ENCODE data around the gene ANAPC7.

ANAPC7 gene

DNA sequence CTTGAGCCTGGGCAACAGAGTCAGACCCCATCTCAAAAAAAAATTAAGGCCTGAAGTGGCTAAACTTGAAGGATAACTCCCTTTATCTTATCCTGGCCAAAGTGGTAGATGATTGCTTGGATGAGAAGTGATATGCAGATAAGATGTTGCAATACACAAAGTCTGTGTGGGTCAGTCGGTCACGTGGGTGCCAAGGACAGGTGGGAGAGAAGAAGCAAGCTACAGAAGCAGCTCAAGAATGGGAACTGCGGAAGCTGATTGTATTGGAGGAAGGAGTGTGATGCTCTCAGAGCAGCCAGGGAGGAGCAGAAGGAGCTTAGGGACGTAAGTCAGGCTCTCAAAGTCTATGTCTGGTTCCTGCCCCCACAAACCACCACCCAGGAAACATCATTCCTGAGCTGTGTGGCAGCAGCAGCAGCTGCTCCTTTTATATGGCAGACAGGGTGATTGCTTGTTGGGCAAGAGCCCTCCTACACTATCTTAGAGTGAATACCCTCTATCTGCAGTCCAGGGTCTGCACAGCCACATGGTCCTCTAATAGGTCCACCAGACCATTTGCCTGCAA, 67.9 kb downstream of the ANAPC7 start:
- Histone ChIP-seq H3K4me3 (ENCODE audit: low read length, poor library complexity, severe bottlenecking) (no peak overlapping the region), H3F3A (ENCODE audit: low read depth) (no peaks in the 10 kb centered on the region), H3K9ac (ENCODE audit: low read depth, low read length, poor library complexity, severe bottlenecking) (no peak overlapping the region), H3K27me3 (ENCODE audit: insufficient read depth, low read length, poor library complexity, severe bottlenecking) (no peaks in the 10 kb centered on the region), H2AFZ (ENCODE audit: low read length) (no peak overlapping the region), H3K79me2 (ENCODE audit: insufficient read depth, low read length) (peaks cover 18% of the 10 kb centered on the region), H4K20me1 (ENCODE audit: insufficient read depth, low read length, poor library complexity, severe bottlenecking) (peaks cover 22% of the 10 kb centered on the region), H3K36me3 (ENCODE audit: insufficient read depth, low read length) (peaks cover 96% of the 10 kb centered on the region), H3K4me1 (ENCODE audit: insufficient read depth, low read length, poor library complexity, severe bottlenecking) (no peaks in the 10 kb centered on the region), H3K4me2 (ENCODE audit: low read depth, low read length, poor library complexity, severe bottlenecking) (no peak overlapping the region), H3K9me2 (replicated peaks; ENCODE audit: low read depth, low read length) (no peaks in the 10 kb centered on the region), H3K9me3 (ENCODE audit: insufficient read depth, low read depth, low read length) (no peaks in the 10 kb centered on the region)
- TF ChIP-seq, protein P1, sequence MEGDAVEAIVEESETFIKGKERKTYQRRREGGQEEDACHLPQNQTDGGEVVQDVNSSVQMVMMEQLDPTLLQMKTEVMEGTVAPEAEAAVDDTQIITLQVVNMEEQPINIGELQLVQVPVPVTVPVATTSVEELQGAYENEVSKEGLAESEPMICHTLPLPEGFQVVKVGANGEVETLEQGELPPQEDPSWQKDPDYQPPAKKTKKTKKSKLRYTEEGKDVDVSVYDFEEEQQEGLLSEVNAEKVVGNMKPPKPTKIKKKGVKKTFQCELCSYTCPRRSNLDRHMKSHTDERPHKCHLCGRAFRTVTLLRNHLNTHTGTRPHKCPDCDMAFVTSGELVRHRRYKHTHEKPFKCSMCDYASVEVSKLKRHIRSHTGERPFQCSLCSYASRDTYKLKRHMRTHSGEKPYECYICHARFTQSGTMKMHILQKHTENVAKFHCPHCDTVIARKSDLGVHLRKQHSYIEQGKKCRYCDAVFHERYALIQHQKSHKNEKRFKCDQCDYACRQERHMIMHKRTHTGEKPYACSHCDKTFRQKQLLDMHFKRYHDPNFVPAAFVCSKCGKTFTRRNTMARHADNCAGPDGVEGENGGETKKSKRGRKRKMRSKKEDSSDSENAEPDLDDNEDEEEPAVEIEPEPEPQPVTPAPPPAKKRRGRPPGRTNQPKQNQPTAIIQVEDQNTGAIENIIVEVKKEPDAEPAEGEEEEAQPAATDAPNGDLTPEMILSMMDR (conservative IDR thresholded peaks at IDR 0.05; ENCODE audit: low read length), result no peak
- TF ChIP-seq EZH2phosphoT487 (IDR thresholded peaks at IDR 0.05; ENCODE audit: borderline replicate concordance), result no peak

DNA sequence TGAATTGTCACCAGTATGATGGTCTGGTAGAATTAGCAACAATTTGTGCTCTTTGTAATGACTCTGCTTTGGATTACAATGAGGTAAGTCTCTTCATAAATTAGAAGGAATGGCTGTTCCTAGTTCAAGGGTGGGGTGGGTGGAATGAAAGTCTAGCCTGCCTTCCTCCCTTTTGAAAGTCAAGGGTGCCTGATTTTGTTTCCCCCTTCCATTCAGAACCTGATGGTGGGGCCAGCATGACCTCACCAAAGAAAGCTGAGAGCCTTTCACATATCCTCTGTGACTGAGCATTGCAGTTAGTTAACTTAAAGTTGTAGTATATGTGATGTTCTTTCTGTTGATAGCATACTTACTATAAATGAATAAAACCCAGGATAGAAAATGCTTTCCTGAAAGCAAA, 70.3 kb downstream of the ANAPC7 start:
- H3K9me2 ChIP-seq (replicated peaks; ENCODE audit: low read depth, low read length), result no peaks in the 10 kb centered on the region
- H4K20me1 ChIP-seq (ENCODE audit: insufficient read depth, low read length, poor library complexity, severe bottlenecking), result peaks cover 37% of the 10 kb centered on the region
- no peaks in the 10 kb centered on the region for H3K4me1 ChIP-seq (ENCODE audit: insufficient read depth, low read length, poor library complexity, severe bottlenecking)
- H3F3A ChIP-seq (ENCODE audit: low read depth), result no peaks in the 10 kb centered on the region
- H3K4me2 ChIP-seq (ENCODE audit: low read depth, low read length, poor library complexity, severe bottlenecking), result no peak overlapping the region
- peaks cover 98% of the 10 kb centered on the region for H3K36me3 ChIP-seq (ENCODE audit: insufficient read depth, low read length)
- no peaks in the 10 kb centered on the region for H3K9me3 ChIP-seq (ENCODE audit: insufficient read depth, low read depth, low read length)
- H3K9ac ChIP-seq (ENCODE audit: low read depth, low read length, poor library complexity, severe bottlenecking), result no peak overlapping the region
- peaks cover 38% of the 10 kb centered on the region for H3K79me2 ChIP-seq (ENCODE audit: insufficient read depth, low read length)
- H3K27me3 ChIP-seq (ENCODE audit: insufficient read depth, low read length, poor library complexity, severe bottlenecking), result no peaks in the 10 kb centered on the region
- TF ChIP-seq, protein P1 (conservative IDR thresholded peaks at IDR 0.05; ENCODE audit: low read length), result no peak
- TF ChIP-seq EZH2phosphoT487 (IDR thresholded peaks at IDR 0.05; ENCODE audit: borderline replicate concordance), result no peak
- no peak overlapping the region for H3K4me3 ChIP-seq (ENCODE audit: low read length, poor library complexity, severe bottlenecking)
- no peak overlapping the region for H2AFZ ChIP-seq (ENCODE audit: low read length)

DNA sequence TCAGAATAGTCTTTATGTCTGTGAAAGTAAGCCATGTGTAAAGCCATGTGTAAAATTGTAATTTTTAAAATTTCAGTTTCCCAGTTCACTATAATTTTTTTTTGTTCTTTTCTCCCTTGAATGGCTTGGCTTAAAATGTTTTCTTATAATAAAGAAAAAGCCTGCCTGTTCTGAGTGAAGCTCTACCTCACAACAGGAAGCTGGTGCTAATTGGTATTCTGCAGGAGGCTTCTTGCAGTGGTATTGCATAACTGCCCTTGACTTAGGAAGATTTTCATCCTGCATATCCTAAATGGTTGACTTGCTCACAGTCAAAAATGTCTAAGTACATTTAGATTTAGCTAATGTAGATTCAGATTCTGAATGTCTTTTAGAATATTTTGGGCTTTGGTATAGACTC, 73.0 kb downstream of the ANAPC7 start:
- Histone ChIP-seq H2AFZ (ENCODE audit: low read length) (no peak overlapping the region), H3K9ac (ENCODE audit: low read depth, low read length, poor library complexity, severe bottlenecking) (no peak overlapping the region), H3K36me3 (ENCODE audit: insufficient read depth, low read length) (peaks cover 97% of the 10 kb centered on the region), H3K9me3 (ENCODE audit: insufficient read depth, low read depth, low read length) (no peaks in the 10 kb centered on the region), H3K9me2 (replicated peaks; ENCODE audit: low read depth, low read length) (no peaks in the 10 kb centered on the region), H3K4me3 (ENCODE audit: low read length, poor library complexity, severe bottlenecking) (no peak overlapping the region), H3F3A (ENCODE audit: low read depth) (no peaks in the 10 kb centered on the region), H3K4me2 (ENCODE audit: low read depth, low read length, poor library complexity, severe bottlenecking) (no peak overlapping the region), H3K79me2 (ENCODE audit: insufficient read depth, low read length) (peaks cover 43% of the 10 kb centered on the region), H4K20me1 (ENCODE audit: insufficient read depth, low read length, poor library complexity, severe bottlenecking) (peaks cover 37% of the 10 kb centered on the region), H3K4me1 (ENCODE audit: insufficient read depth, low read length, poor library complexity, severe bottlenecking) (no peaks in the 10 kb centered on the region), H3K27me3 (ENCODE audit: insufficient read depth, low read length, poor library complexity, severe bottlenecking) (no peaks in the 10 kb centered on the region)
- TF ChIP-seq EZH2phosphoT487 (IDR thresholded peaks at IDR 0.05; ENCODE audit: borderline replicate concordance), result no peak
- TF ChIP-seq, protein P1 (conservative IDR thresholded peaks at IDR 0.05; ENCODE audit: low read length), result no peak

Measured in Loucy (cell line).